ENCODE results near the gene NCCRP1.

The NCCRP1 gene

DNA sequence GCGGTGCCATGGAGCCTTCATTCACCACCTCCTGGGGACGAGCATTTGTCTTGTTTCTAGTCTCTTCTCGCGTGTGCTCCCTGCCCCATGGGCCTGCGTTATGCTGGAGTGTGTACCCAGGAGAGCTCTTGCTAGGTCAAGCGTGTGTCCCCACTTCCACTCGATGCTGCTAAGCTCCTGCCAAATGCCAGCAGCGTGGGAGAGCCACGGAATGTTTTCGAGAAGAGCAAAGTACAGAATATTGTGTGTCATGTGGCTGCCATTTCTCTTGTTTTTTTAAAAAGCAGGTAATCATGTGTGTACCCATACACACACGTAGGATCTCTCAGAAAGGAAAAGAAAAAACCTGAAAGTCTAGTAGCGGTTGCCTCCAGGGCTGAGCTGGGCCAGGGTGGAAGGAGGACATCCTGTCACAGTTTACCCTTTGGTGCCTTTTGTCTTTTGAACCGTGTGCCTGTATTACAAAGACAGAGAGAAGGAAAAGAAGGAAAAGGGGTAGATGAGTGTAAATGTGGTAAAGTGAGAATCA is 42.6 kb upstream of the NCCRP1 start:
- TF ChIP-seq, protein P1, sequence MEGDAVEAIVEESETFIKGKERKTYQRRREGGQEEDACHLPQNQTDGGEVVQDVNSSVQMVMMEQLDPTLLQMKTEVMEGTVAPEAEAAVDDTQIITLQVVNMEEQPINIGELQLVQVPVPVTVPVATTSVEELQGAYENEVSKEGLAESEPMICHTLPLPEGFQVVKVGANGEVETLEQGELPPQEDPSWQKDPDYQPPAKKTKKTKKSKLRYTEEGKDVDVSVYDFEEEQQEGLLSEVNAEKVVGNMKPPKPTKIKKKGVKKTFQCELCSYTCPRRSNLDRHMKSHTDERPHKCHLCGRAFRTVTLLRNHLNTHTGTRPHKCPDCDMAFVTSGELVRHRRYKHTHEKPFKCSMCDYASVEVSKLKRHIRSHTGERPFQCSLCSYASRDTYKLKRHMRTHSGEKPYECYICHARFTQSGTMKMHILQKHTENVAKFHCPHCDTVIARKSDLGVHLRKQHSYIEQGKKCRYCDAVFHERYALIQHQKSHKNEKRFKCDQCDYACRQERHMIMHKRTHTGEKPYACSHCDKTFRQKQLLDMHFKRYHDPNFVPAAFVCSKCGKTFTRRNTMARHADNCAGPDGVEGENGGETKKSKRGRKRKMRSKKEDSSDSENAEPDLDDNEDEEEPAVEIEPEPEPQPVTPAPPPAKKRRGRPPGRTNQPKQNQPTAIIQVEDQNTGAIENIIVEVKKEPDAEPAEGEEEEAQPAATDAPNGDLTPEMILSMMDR (IDR thresholded peaks at IDR 0.05; ENCODE audit: low read depth, low read length, poor library complexity, severe bottlenecking): no peak
- no peak for TF ChIP-seq EZH2phosphoT487 (IDR thresholded peaks at IDR 0.05; ENCODE audit: borderline replicate concordance, low read length)
- no peaks in the 10 kb centered on the region for H3K9me3 ChIP-seq (ENCODE audit: control insufficient read depth, insufficient read depth, low read length)
- no peak overlapping the region for H3K4me3 ChIP-seq (ENCODE audit: low read length)
- H3K4me2 ChIP-seq (ENCODE audit: low read length): no peak overlapping the region
- no peak overlapping the region for H3K27ac ChIP-seq (ENCODE audit: low read depth, low read length)
- H3K79me2 ChIP-seq (ENCODE audit: control insufficient read depth, low read length): 0 out of 2 replicates have a peak, but pooled peaks cover 5% of the 10 kb centered on the region
- H3K36me3 ChIP-seq (ENCODE audit: control insufficient read depth, low read length): no peaks in the 10 kb centered on the region
- H3K4me1 ChIP-seq (ENCODE audit: control insufficient read depth, low read length): no peaks in the 10 kb centered on the region
- H3F3A ChIP-seq (ENCODE audit: control insufficient read depth, insufficient read depth): no peaks in the 10 kb centered on the region
- no peaks in the 10 kb centered on the region for H3K27me3 ChIP-seq (ENCODE audit: control insufficient read depth, low read length)
- H4K20me1 ChIP-seq (ENCODE audit: control insufficient read depth, insufficient read depth, low read depth, low read length): no peaks in the 10 kb centered on the region
- no peaks in the 10 kb centered on the region for H3K9me2 ChIP-seq (replicated peaks; ENCODE audit: control insufficient read depth, low read length)

DNA sequence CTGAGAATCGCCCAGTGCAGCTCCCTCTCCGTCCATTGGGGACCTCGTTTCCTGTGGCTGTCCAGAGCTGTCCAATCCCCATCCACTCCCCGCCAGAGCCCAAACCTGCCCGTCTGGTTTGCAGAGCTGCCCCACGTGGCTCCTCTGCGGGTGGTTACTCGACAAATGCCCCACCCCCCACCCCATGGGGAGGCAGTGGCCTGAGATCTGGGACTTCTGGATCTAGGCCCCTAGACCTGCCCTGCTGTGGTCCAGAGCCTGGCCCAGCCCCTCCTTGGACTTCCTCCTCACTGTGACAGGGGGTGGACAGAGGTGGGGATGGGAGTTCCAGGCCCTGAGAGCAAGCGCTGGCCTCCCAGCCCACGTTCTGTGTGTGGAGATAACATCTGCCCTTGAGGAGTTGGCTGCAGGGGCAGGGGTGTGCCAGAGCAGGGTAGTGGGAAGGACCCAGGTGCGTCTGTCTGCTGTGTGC is 42.1 kb upstream of the NCCRP1 start:
- no peaks in the 10 kb centered on the region for H3K27me3 ChIP-seq (ENCODE audit: control insufficient read depth, low read length)
- H3K9me3 ChIP-seq (ENCODE audit: control insufficient read depth, insufficient read depth, low read length): no peaks in the 10 kb centered on the region
- H4K20me1 ChIP-seq (ENCODE audit: control insufficient read depth, insufficient read depth, low read depth, low read length): no peaks in the 10 kb centered on the region
- TF ChIP-seq, protein P1 (IDR thresholded peaks at IDR 0.05; ENCODE audit: low read depth, low read length, poor library complexity, severe bottlenecking): no peak
- TF ChIP-seq EZH2phosphoT487 (IDR thresholded peaks at IDR 0.05; ENCODE audit: borderline replicate concordance, low read length): no peak
- H3K36me3 ChIP-seq (ENCODE audit: control insufficient read depth, low read length): no peaks in the 10 kb centered on the region
- H3K79me2 ChIP-seq (ENCODE audit: control insufficient read depth, low read length): 0 out of 2 replicates have a peak, but pooled peaks cover 5% of the 10 kb centered on the region
- no peaks in the 10 kb centered on the region for H3F3A ChIP-seq (ENCODE audit: control insufficient read depth, insufficient read depth)
- no peaks in the 10 kb centered on the region for H3K4me1 ChIP-seq (ENCODE audit: control insufficient read depth, low read length)
- no peak overlapping the region for H3K4me3 ChIP-seq (ENCODE audit: low read length)
- H3K27ac ChIP-seq (ENCODE audit: low read depth, low read length): no peak overlapping the region
- H3K4me2 ChIP-seq (ENCODE audit: low read length): no peak overlapping the region
- H3K9me2 ChIP-seq (replicated peaks; ENCODE audit: control insufficient read depth, low read length): no peaks in the 10 kb centered on the region

DNA sequence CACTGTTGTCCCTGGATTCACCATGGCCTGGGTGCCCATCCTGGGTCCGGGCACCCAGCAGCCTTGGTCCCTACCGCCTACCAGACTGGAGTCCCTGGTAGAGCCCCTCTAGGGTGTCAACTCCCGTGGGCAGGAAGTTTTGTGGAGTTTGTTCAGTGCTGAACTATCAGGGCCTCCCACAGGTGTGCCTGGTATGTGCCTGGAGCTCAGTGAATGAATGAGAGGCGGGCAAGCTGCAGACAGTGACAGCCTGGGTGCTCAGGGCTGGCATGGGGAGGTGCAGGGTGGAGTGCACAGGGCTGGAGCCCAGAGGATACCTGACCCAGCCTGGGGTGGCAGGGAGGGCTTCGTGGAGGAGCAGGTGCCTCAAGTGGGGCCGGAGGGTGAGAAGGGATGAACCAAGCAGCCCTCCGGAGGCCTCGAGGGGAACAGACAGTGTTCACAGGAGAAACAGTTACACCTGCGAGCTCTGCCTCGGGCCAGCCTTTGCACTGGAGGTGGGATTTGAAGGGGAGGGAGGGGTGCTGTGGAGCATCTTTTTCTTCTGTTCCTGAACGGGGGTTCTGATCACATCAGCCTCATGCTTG is 41.6 kb upstream of the NCCRP1 start:
- no peak overlapping the region for H3K4me2 ChIP-seq (ENCODE audit: low read length)
- H3K79me2 ChIP-seq (ENCODE audit: control insufficient read depth, low read length): 0 out of 2 replicates have a peak, but pooled peaks cover 5% of the 10 kb centered on the region
- no peak for TF ChIP-seq EZH2phosphoT487 (IDR thresholded peaks at IDR 0.05; ENCODE audit: borderline replicate concordance, low read length)
- no peaks in the 10 kb centered on the region for H3K9me2 ChIP-seq (replicated peaks; ENCODE audit: control insufficient read depth, low read length)
- no peak overlapping the region for H3K4me3 ChIP-seq (ENCODE audit: low read length)
- no peaks in the 10 kb centered on the region for H3K4me1 ChIP-seq (ENCODE audit: control insufficient read depth, low read length)
- H3K27ac ChIP-seq (ENCODE audit: low read depth, low read length): no peak overlapping the region
- no peaks in the 10 kb centered on the region for H3K36me3 ChIP-seq (ENCODE audit: control insufficient read depth, low read length)
- no peaks in the 10 kb centered on the region for H4K20me1 ChIP-seq (ENCODE audit: control insufficient read depth, insufficient read depth, low read depth, low read length)
- no peaks in the 10 kb centered on the region for H3K9me3 ChIP-seq (ENCODE audit: control insufficient read depth, insufficient read depth, low read length)
- no peaks in the 10 kb centered on the region for H3F3A ChIP-seq (ENCODE audit: control insufficient read depth, insufficient read depth)
- no peaks in the 10 kb centered on the region for H3K27me3 ChIP-seq (ENCODE audit: control insufficient read depth, low read length)

DNA sequence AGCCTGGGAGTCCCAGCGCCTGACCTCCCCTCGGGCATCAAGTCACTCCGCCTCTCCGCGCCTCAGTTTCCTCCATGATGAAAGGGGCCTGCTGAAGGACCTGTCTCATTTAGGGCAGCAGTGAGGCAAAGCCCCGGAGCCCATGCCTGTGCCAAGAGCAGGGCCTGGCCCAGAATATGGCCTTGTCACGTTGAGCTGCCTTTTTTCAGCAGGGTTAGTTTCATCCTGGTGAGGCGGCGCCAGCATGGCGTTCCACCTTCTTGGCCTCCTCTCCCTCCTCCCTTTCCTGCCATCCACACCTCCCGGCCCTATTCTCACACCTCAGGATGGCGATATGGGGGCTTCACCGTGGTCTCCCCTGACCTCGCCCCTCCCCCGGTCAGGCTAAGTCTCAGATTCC is 41.0 kb upstream of the NCCRP1 start:
- Histone ChIP-seq H3K9me3 (ENCODE audit: control insufficient read depth, insufficient read depth, low read length) (no peaks in the 10 kb centered on the region), H3K36me3 (ENCODE audit: control insufficient read depth, low read length) (no peaks in the 10 kb centered on the region), H3K27ac (ENCODE audit: low read depth, low read length) (no peak overlapping the region), H3K79me2 (ENCODE audit: control insufficient read depth, low read length) (0 out of 2 replicates have a peak, but pooled peaks cover 5% of the 10 kb centered on the region), H3F3A (ENCODE audit: control insufficient read depth, insufficient read depth) (no peaks in the 10 kb centered on the region), H3K27me3 (ENCODE audit: control insufficient read depth, low read length) (no peaks in the 10 kb centered on the region), H4K20me1 (ENCODE audit: control insufficient read depth, insufficient read depth, low read depth, low read length) (no peaks in the 10 kb centered on the region), H3K9me2 (replicated peaks; ENCODE audit: control insufficient read depth, low read length) (no peaks in the 10 kb centered on the region), H3K4me1 (ENCODE audit: control insufficient read depth, low read length) (no peaks in the 10 kb centered on the region), H3K4me3 (ENCODE audit: low read length) (no peak overlapping the region), H3K4me2 (ENCODE audit: low read length) (no peak overlapping the region)
- TF ChIP-seq EZH2phosphoT487 (IDR thresholded peaks at IDR 0.05; ENCODE audit: borderline replicate concordance, low read length): no peak
- TF ChIP-seq, protein P1 (IDR thresholded peaks at IDR 0.05; ENCODE audit: low read depth, low read length, poor library complexity, severe bottlenecking): no peak
